CD14-positive monocyte (primary cell): Measurements from ENCODE around the gene EIF3B. TPM values are rescaled to one million over a fixed set of nuclear protein-coding genes. Genes with fewer than 3 reads are reported as not detected.
A peak's percentile ranks its signal among the peaks of the same experiment; 100 is the strongest.
"Not testable (repeated sequence)": the region's sequence is repeated elsewhere in the genome, so short reads cannot be mapped to it uniquely, and the experiment has no call there.

Source experiments
- DNase-seq, 3 donors: peaks; one replicate each; pipeline ENCODE4 v3.0.0-alpha.2; 2011 to 2022
- H2AFZ ChIP-seq: 2 replicates; pipeline ENCODE4 v1.6.0; 2012; ENCODE audit warnings: mild to moderate bottlenecking, low read depth, low read length, inconsistent platforms; ENCODE audit not compliant: insufficient read depth, poor library complexity, severe bottlenecking
- H3K27ac ChIP-seq, 2 donors: 1 replicate in 1 of 2; 2 replicates in 1 of 2; pipeline ENCODE4 v1.5.1; 2012 to 2013; ENCODE audit warnings: low read length in 2 of 2, control low read depth in 1 of 2, inconsistent platforms in 1 of 2, low read depth in 1 of 2, mild to moderate bottlenecking in 1 of 2
- H3K27me3 ChIP-seq, 2 donors: one replicate each; pipeline versions ENCODE4 v1.6.0 to v1.6.1; 2011 to 2013; ENCODE audit warnings: low read length in 2 of 2; ENCODE audit not compliant: control insufficient read depth in 2 of 2, insufficient read depth in 2 of 2
- H3K36me3 ChIP-seq, 2 donors: replicated peaks in 1 of 2; 1 replicate in 1 of 2; 2 replicates in 1 of 2; pipeline versions ENCODE4 v1.5.1 to v1.6.1; 2012 to 2013; ENCODE audit warnings: low read length in 2 of 2, control low read depth in 1 of 2, inconsistent platforms in 1 of 2, mild to moderate bottlenecking in 1 of 2; ENCODE audit not compliant: insufficient read depth in 2 of 2, control insufficient read depth in 1 of 2
- H3K4me1 ChIP-seq, 2 donors: 1 replicate in 1 of 2; 2 replicates in 1 of 2; pipeline versions ENCODE4 v1.5.1 to v1.6.1; 2012 to 2013; ENCODE audit warnings: low read length in 2 of 2, control low read depth in 1 of 2, inconsistent platforms in 1 of 2, mild to moderate bottlenecking in 1 of 2, moderate library complexity in 1 of 2; ENCODE audit not compliant: insufficient read depth in 2 of 2, control insufficient read depth in 1 of 2
- H3K4me2 ChIP-seq: replicated peaks from 2 replicates; pipeline ENCODE3; 2012; ENCODE audit warnings: low read length, moderate library complexity, mild to moderate bottlenecking; ENCODE audit not compliant: poor library complexity, severe bottlenecking; ENCODE audit errors: extremely low read depth
- H3K4me3 ChIP-seq, 3 experiments: fragments of 200-600 bp in 1 of 3; sonication (generic) in 1 of 3; replicated peaks in 1 of 3; 1 replicate in 2 of 3; 2 replicates in 1 of 3; pipeline ENCODE4 v1.5.1; 2011 to 2013; ENCODE audit warnings: low read length in 3 of 3, mild to moderate bottlenecking in 3 of 3, control low read depth in 2 of 3, low read depth in 2 of 3, inconsistent platforms in 1 of 3, moderate library complexity in 1 of 3
- H3K79me2 ChIP-seq: 2 replicates; pipeline ENCODE4 v1.6.0; 2012; ENCODE audit warnings: mild to moderate bottlenecking, control low read depth, inconsistent platforms, low read length, moderate library complexity; ENCODE audit not compliant: insufficient read depth
- H3K9ac ChIP-seq: 2 replicates; pipeline ENCODE4 v1.6.0; 2017; ENCODE audit warnings: low read length, mild to moderate bottlenecking; ENCODE audit not compliant: insufficient read depth, poor library complexity, severe bottlenecking
- H3K9me3 ChIP-seq, 2 donors: replicated peaks in 1 of 2; 1 replicate in 1 of 2; 2 replicates in 1 of 2; pipeline versions ENCODE4 v1.5.1 to v1.6.1; 2012 to 2013; ENCODE audit warnings: low read length in 2 of 2, control low read depth in 1 of 2; ENCODE audit not compliant: control insufficient read depth in 1 of 2, insufficient read depth in 1 of 2
- H4K20me1 ChIP-seq: 2 replicates; pipeline ENCODE4 v1.6.0; 2012; ENCODE audit warnings: mild to moderate bottlenecking, low read length, control low read depth, moderate library complexity; ENCODE audit not compliant: insufficient read depth
- H3K27ac Mint-ChIP-seq, 7 donors: one replicate each; pipeline ENCODE4 v1.8.0; 2020; ENCODE audit warnings: mild to moderate bottlenecking in 7 of 7, mixed read lengths in 7 of 7, moderate library complexity in 6 of 7, inconsistent platforms in 2 of 7
- H3K27me3 Mint-ChIP-seq, 3 donors: one replicate each; pipeline ENCODE4 v1.8.0; 2021 to 2022; ENCODE audit warnings: low read depth in 3 of 3, mild to moderate bottlenecking in 3 of 3, mixed read lengths in 3 of 3, moderate library complexity in 3 of 3, inconsistent platforms in 1 of 3
- H3K36me3 Mint-ChIP-seq, 2 donors: one replicate each; pipeline ENCODE4 v1.8.0; 2020; ENCODE audit warnings: mixed read lengths in 2 of 2, inconsistent platforms in 1 of 2, mild to moderate bottlenecking in 1 of 2
- H3K4me1 Mint-ChIP-seq: one replicate; pipeline ENCODE4 v1.8.0; 2020; ENCODE audit warnings: mild to moderate bottlenecking, mixed read lengths
- H3K4me3 Mint-ChIP-seq, 2 donors: one replicate each; pipeline ENCODE4 v1.8.0; 2020; ENCODE audit warnings: mild to moderate bottlenecking in 2 of 2, mixed read lengths in 2 of 2, moderate library complexity in 1 of 2
- H3K9me3 Mint-ChIP-seq, 7 donors: one replicate each; pipeline ENCODE4 v1.8.0; 2020 to 2022; ENCODE audit warnings: mixed read lengths in 7 of 7, mild to moderate bottlenecking in 6 of 7, moderate library complexity in 6 of 7, inconsistent platforms in 2 of 7
- CTCF ChIP-seq: fragments of 200-600 bp; IDR thresholded peaks from one replicate; pipeline ENCODE4 v1.8.0; 2022; ENCODE audit warnings: antibody characterized with exemption, mild to moderate bottlenecking
- WGBS: methylation state at CpG from one replicate; pipeline ENCODE4 v1.1.5; 2013; ENCODE audit warnings: missing lambda C conversion rate; ENCODE audit not compliant: insufficient coverage; 5-methylcytosine and 5-hydroxymethylcytosine counted together
- intact Hi-C, 2 donors: fragments of 100-400 bp; cut with micrococcal nuclease; formaldehyde crosslinking; loops; one replicate each; pipeline versions ENCODE4 v1.15.0 to v1.15.1; 2023
- polyA plus RNA-seq, 3 donors: library from polyadenylated mRNA; depleted of rRNA in 1 of 3; unstranded in 2 of 3; stranded (reverse) in 1 of 3; fragments of 300-500 nt in 2 of 3; fragments of >200 nt in 1 of 3; fragmentation: Illumina TruSeq in 2 of 3; gene quantifications; 1 replicate in 2 of 3; 2 replicates in 1 of 3; pipeline ENCODE4 v1.2.3, GENCODE V29; 2012 to 2021

EIF3B gene
- polyA plus RNA-seq, 3 donors = 46.0 to 89.1 (median 69.2) TPM

GRCh38 chr7:2330493-2330892, 24.1 kb upstream of the EIF3B start:
- DNase-seq = no peak
- no peak for TF ChIP-seq CTCF

GRCh38 chr7:2331707-2332106, 22.9 kb upstream of the EIF3B start:
- Mint-ChIP-seq H3K4me3 (no peak overlapping the region), H3K27me3 (peaks cover 0 to 3% (median 3%) of the 10 kb centered on the region in 3 donors), H3K4me1 (no peaks in the 10 kb centered on the region), H3K36me3 (no peaks in the 10 kb centered on the region), H3K27ac (no peak overlapping the region), H3K9me3 (no peaks in the 10 kb centered on the region)
- intact Hi-C loops = no loop called here
- no peak overlapping the region for H3K9ac ChIP-seq
- no peaks in the 10 kb centered on the region for H3K79me2 ChIP-seq
- no peaks in the 10 kb centered on the region for H4K20me1 ChIP-seq
- H3K4me3 ChIP-seq = no peak overlapping the region
- no peak overlapping the region for H2AFZ ChIP-seq
- no peaks in the 10 kb centered on the region for H3K36me3 ChIP-seq
- H3K4me2 ChIP-seq = no peak overlapping the region
- 89% methylated on average over 3 of the region's 6 CpGs for WGBS
- H3K27me3 ChIP-seq = no peaks in the 10 kb centered on the region
- TF ChIP-seq CTCF = no peak
- no peaks in the 10 kb centered on the region for H3K9me3 ChIP-seq
- H3K27ac ChIP-seq = no peak overlapping the region
- H3K4me1 ChIP-seq = no peaks in the 10 kb centered on the region
- DNase-seq = no peak

More at GRCh38 chr7:2330493-2330892, 24.1 kb upstream of the EIF3B start:
- intact Hi-C loops = no loop called here
- no peaks in the 10 kb centered on the region for H3K27me3 ChIP-seq
- Mint-ChIP-seq H3K4me1 (peaks cover 3% of the 10 kb centered on the region), H3K36me3 (no peaks in the 10 kb centered on the region), H3K9me3 (no peaks in the 10 kb centered on the region), H3K4me3 (no peak overlapping the region), H3K27ac (peak overlapping the region in 1 of 7 donors; percentile 50), H3K27me3 (peaks cover 0 to 3% (median 3%) of the 10 kb centered on the region in 3 donors)
- no peak overlapping the region for H2AFZ ChIP-seq
- H3K36me3 ChIP-seq = no peaks in the 10 kb centered on the region
- no peak overlapping the region for H3K9ac ChIP-seq
- no peak overlapping the region for H3K4me3 ChIP-seq
- H3K4me2 ChIP-seq = no peak overlapping the region
- peaks cover 2% of the 10 kb centered on the region in 2 donors for H3K4me1 ChIP-seq
- no peaks in the 10 kb centered on the region for H3K9me3 ChIP-seq
- no peak overlapping the region for H3K27ac ChIP-seq
- no peaks in the 10 kb centered on the region for H3K79me2 ChIP-seq
- WGBS = 67% methylated on average over 1 of the region's 2 CpGs
- H4K20me1 ChIP-seq = no peaks in the 10 kb centered on the region

GRCh38 chr7:2332606-2333231, 21.9 kb upstream of the EIF3B start:
- H3K4me2 ChIP-seq, H3K9ac ChIP-seq, H2AFZ ChIP-seq, H3K4me1 ChIP-seq, H3K27me3 ChIP-seq, H3K4me1 Mint-ChIP-seq, H3K4me3 Mint-ChIP-seq, H3K9me3 ChIP-seq, H3K27me3 Mint-ChIP-seq, H3K79me2 ChIP-seq, H3K4me3 ChIP-seq, H3K36me3 ChIP-seq, intact Hi-C loops, H4K20me1 ChIP-seq, H3K9me3 Mint-ChIP-seq, H3K36me3 Mint-ChIP-seq, DNase-seq, H3K27ac ChIP-seq: not testable (repeated sequence)
- H3K27ac Mint-ChIP-seq = peak overlapping the region in 1 of 7 donors; percentile 23
- 100% methylated on average over 3 of the region's 4 CpGs for WGBS
